ENCODE measurements around the gene SLC25A48. TPM values are rescaled to one million over a fixed set of nuclear protein-coding genes. Genes with fewer than 3 reads are reported as not detected.

The SLC25A48 gene
- total RNA-seq, 2 donors from 2014 or later, result 0.99 to 1.0 TPM

- Histone ChIP-seq H3K36me3 (replicated peaks in 1 of 2; ENCODE audit: insufficient read depth in 1 of 2, low read depth in 2 of 2) (no peaks in the 10 kb centered on the region), H3K4me3 (no peak overlapping the region), H3K9me3 (no peaks in the 10 kb centered on the region), H3K27ac (no peak overlapping the region), H3K4me1 (no peaks in the 10 kb centered on the region), H3K27me3 (no peaks in the 10 kb centered on the region)
- ATAC-seq (no peak), DNase-seq (no peak)
- TF ChIP-seq POLR2A (IDR thresholded peaks at IDR 0.05) (no peak), CTCF (IDR thresholded peaks at IDR 0.05) (no peak)
- intact Hi-C loops (cut with DNase I), result no loop called here
- 87 to 100% methylated on average over 2 to 3 of the region's 3 CpGs for WGBS, 2 donors
These were observed 45.1 kb downstream of the SLC25A48 start for GRCh38 chr5:135879591-135879990.

- no peak overlapping the region for H3K4me3 ChIP-seq
- intact Hi-C loops (cut with DNase I), result no loop called here
These were observed 45.8 kb downstream of the SLC25A48 start for GRCh38 chr5:135880278-135880677.

GRCh38 chr5:135880801-135881200 lies 46.3 kb downstream of the SLC25A48 start:
- H3K36me3 ChIP-seq (replicated peaks in 1 of 2; ENCODE audit: insufficient read depth in 1 of 2, low read depth in 2 of 2), result no peaks in the 10 kb centered on the region
- no peak overlapping the region for H3K27ac ChIP-seq
- no peaks in the 10 kb centered on the region for H3K9me3 ChIP-seq
- no peaks in the 10 kb centered on the region for H3K4me1 ChIP-seq
- no peak for DNase-seq
- H3K27me3 ChIP-seq, result no peaks in the 10 kb centered on the region
- intact Hi-C loops (cut with DNase I), result no loop called here
- no peak overlapping the region for H3K4me3 ChIP-seq
- 84 to 93% methylated on average over 7 of the region's 7 CpGs for WGBS, 2 donors
- TF ChIP-seq POLR2A (IDR thresholded peaks at IDR 0.05) (no peak), CTCF (IDR thresholded peaks at IDR 0.05) (no peak)
- no peak for ATAC-seq

More at GRCh38 chr5:135880278-135880677, 45.8 kb downstream of the SLC25A48 start:
- no peaks in the 10 kb centered on the region for H3K4me1 ChIP-seq
- H3K27ac ChIP-seq, result no peak overlapping the region
- DNase-seq (no peak), ATAC-seq (no peak)
- H3K9me3 ChIP-seq, result no peaks in the 10 kb centered on the region
- H3K36me3 ChIP-seq (replicated peaks in 1 of 2; ENCODE audit: insufficient read depth in 1 of 2, low read depth in 2 of 2), result no peaks in the 10 kb centered on the region
- TF ChIP-seq POLR2A (IDR thresholded peaks at IDR 0.05) (no peak), CTCF (IDR thresholded peaks at IDR 0.05) (no peak)
- no peaks in the 10 kb centered on the region for H3K27me3 ChIP-seq
- WGBS, 2 donors, result 82 to 83% methylated on average over 3 of the region's 3 CpGs

GRCh38 chr5:135881244-135881643 lies 46.8 kb downstream of the SLC25A48 start:
- Histone ChIP-seq H3K4me1 (no peaks in the 10 kb centered on the region), H3K36me3 (replicated peaks in 1 of 2; ENCODE audit: insufficient read depth in 1 of 2, low read depth in 2 of 2) (no peaks in the 10 kb centered on the region), H3K9me3 (no peaks in the 10 kb centered on the region), H3K27me3 (no peaks in the 10 kb centered on the region), H3K27ac (no peak overlapping the region), H3K4me3 (no peak overlapping the region)
- intact Hi-C loops (cut with DNase I), result no loop called here
- WGBS, 2 donors, result 72 to 79% methylated on average over 4 of the region's 4 CpGs
- no peak for ATAC-seq
- DNase-seq, result no peak
- no peak for TF ChIP-seq POLR2A (IDR thresholded peaks at IDR 0.05)
- no peak for TF ChIP-seq CTCF (IDR thresholded peaks at IDR 0.05)

GRCh38 chr5:135881819-135882218 lies 47.4 kb downstream of the SLC25A48 start:
- TF ChIP-seq POLR2A (IDR thresholded peaks at IDR 0.05) (no peak), CTCF (IDR thresholded peaks at IDR 0.05) (no peak)
- intact Hi-C loops (cut with DNase I), result no loop called here
- Histone ChIP-seq H3K27ac (no peak overlapping the region), H3K4me3 (no peak overlapping the region), H3K36me3 (replicated peaks in 1 of 2; ENCODE audit: insufficient read depth in 1 of 2, low read depth in 2 of 2) (no peaks in the 10 kb centered on the region), H3K9me3 (no peaks in the 10 kb centered on the region), H3K4me1 (no peaks in the 10 kb centered on the region), H3K27me3 (no peaks in the 10 kb centered on the region)
- ATAC-seq, result no peak
- 47 to 62% methylated on average over 3 of the region's 3 CpGs for WGBS, 2 donors
- no peak for DNase-seq
